ENCODE results near the gene GCGR.

GCGR gene

DNA sequence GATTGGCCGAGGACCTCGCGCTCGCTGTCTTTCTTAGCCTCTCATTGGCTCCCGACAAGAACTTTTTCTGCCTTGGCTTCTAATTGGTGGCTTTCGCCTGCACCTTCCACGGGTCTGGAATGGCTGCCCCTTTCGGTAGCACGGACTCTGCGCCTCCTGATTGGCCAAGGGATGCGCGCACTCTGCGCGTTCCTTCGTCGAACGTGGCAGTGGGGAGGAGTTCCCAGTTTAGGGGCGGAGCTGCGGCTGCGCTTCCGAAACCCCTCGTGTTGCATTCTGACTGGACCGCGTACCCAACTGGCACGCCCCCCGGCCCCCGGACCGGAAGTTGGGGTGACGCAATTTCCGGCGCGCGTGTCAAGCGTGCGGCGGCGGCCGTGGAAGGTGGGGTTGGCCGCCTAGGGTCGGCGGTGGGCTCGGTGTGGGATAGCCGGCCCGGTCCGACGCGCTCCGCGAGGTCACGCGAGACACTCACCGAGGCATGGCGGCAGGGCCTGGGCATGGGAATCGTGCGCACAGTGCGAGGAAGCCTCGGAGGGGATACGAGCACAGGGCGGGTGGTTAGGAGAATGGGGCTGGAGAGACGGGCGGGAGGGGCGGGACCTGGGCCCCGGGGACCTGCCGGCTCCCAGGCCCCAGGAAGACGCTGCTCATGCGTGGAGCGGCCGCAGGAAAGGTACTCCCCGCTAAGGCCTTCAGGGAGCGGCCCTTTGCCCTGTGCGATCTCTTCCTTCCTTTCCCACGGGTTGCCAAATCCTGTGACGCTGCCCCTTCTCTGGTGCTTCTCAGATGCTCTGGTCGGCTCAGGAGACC lies 57.0 kb downstream of the GCGR start:
- peak; percentile 100 for DNase-seq (ENCODE audit: low read depth)
- TF ChIP-seq, protein P1, sequence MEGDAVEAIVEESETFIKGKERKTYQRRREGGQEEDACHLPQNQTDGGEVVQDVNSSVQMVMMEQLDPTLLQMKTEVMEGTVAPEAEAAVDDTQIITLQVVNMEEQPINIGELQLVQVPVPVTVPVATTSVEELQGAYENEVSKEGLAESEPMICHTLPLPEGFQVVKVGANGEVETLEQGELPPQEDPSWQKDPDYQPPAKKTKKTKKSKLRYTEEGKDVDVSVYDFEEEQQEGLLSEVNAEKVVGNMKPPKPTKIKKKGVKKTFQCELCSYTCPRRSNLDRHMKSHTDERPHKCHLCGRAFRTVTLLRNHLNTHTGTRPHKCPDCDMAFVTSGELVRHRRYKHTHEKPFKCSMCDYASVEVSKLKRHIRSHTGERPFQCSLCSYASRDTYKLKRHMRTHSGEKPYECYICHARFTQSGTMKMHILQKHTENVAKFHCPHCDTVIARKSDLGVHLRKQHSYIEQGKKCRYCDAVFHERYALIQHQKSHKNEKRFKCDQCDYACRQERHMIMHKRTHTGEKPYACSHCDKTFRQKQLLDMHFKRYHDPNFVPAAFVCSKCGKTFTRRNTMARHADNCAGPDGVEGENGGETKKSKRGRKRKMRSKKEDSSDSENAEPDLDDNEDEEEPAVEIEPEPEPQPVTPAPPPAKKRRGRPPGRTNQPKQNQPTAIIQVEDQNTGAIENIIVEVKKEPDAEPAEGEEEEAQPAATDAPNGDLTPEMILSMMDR (conservative IDR thresholded peaks at IDR 0.05; ENCODE audit: low read depth, low read length) = peak; percentile 27
- H3K4me3 ChIP-seq (ENCODE audit: low read depth, low read length) = peak overlapping the region; percentile 75

DNA sequence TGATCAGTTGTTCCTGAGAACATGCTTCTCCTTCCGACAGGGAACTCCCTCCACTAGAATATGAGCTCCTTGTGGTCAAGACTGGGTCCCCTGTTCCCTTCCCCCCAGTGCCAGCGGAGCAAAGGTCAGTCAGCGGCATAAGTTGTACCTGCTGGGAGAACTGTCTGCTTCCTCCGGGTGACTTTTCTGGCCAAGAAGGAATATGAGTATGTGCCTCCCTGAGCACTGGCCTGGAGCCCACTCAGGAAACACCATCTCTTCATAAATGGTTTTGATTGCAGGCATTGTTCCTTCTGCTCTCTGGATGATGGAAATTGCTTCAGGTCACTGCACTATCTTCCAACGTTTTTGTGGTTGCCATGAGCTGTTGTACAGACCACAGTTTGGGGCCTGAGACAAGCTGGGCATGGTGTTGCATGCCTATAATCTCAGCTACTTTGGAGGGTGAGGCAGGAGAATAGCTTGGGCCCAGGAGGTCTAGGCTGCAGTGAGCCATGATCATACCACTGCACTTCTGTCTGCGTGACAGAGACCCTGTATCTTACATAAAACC lies 59.2 kb downstream of the GCGR start:
- DNase-seq (ENCODE audit: low read depth) = no peak
- TF ChIP-seq, protein P1 (conservative IDR thresholded peaks at IDR 0.05; ENCODE audit: low read depth, low read length) = no peak
- no peak overlapping the region for H3K4me3 ChIP-seq (ENCODE audit: low read depth, low read length)

All from choroid plexus epithelial cell (primary cell).